ENCODE results near the gene SYNM. TPM values are rescaled to one million over a fixed set of nuclear protein-coding genes. Genes with fewer than 3 reads are reported as not detected.

Gene SYNM
- total RNA-seq, 1 experiment from 2014 or later = 1.9 TPM

DNA sequence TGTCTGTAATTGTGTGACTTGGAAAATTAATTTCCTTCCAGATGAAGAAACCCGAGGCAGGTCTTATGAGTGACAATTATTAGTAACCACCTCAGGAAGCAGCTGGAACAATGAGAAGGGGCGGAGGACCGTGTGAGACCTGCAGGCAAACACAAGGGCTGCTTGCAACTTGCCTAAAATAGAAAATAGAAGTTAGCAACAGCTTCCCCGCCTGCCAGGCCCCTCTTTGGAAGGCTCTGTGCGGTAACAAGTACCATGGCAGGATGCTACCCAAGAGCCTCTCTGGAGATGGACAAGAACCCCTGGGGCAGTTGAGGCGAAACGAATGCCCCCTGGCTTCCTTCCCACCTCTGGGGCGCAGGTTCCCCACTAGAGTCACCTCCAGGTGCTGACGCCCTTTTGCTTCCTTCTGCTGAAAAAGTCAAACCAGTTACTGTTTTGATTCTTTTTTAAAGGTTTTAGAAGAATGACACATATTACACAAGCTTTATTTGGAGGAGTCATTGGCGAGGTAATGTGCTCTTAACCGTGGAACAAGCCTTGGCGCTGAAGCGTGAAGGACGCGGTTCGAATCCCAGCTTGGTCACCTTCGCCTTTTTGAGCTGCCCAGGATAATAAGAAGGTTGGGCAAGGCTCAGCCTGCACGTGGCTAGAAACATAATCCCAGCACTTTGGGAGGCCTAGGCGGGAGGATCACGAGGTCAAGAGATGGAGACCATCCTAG lies 47.0 kb upstream of the SYNM start:
- no peaks in the 10 kb centered on the region for H3K79me2 ChIP-seq (ENCODE audit: insufficient read depth, low read length)
- peaks cover 4% of the 10 kb centered on the region for H3K23me2 ChIP-seq (ENCODE audit: insufficient read length, low read depth, low read length, poor library complexity, severe bottlenecking)
- peak overlapping the region; percentile 65 to 82 for H3K4me3 Mint-ChIP-seq
- H2BK15ac ChIP-seq (ENCODE audit: low read depth, low read length) = no peak overlapping the region
- H3K14ac ChIP-seq (ENCODE audit: insufficient read depth, low read length) = no peak overlapping the region
- H3K4me1 Mint-ChIP-seq = peaks cover 8 to 10% of the 10 kb centered on the region in 2 experiments
- H2BK120ac ChIP-seq (ENCODE audit: low read depth, low read length, poor library complexity, severe bottlenecking) = no peak overlapping the region
- H3K27me3 ChIP-seq (ENCODE audit: insufficient read depth, low read length) = no peaks in the 10 kb centered on the region
- no peak overlapping the region for H3K27ac Mint-ChIP-seq
- no peak overlapping the region for H3K23ac ChIP-seq (ENCODE audit: insufficient read length, low read depth, low read length)
- TF ChIP-seq, protein P1, sequence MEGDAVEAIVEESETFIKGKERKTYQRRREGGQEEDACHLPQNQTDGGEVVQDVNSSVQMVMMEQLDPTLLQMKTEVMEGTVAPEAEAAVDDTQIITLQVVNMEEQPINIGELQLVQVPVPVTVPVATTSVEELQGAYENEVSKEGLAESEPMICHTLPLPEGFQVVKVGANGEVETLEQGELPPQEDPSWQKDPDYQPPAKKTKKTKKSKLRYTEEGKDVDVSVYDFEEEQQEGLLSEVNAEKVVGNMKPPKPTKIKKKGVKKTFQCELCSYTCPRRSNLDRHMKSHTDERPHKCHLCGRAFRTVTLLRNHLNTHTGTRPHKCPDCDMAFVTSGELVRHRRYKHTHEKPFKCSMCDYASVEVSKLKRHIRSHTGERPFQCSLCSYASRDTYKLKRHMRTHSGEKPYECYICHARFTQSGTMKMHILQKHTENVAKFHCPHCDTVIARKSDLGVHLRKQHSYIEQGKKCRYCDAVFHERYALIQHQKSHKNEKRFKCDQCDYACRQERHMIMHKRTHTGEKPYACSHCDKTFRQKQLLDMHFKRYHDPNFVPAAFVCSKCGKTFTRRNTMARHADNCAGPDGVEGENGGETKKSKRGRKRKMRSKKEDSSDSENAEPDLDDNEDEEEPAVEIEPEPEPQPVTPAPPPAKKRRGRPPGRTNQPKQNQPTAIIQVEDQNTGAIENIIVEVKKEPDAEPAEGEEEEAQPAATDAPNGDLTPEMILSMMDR (conservative IDR thresholded peaks at IDR 0.05) = no peak
- H4K91ac ChIP-seq (ENCODE audit: insufficient read length, low read depth, low read length) = no peak overlapping the region
- no peaks in the 10 kb centered on the region for H3K9me3 ChIP-seq (ENCODE audit: control insufficient read depth, low read depth, low read length)
- H4K20me1 ChIP-seq (ENCODE audit: control insufficient read depth, insufficient read depth, insufficient read length) = no peaks in the 10 kb centered on the region
- H3K27me3 Mint-ChIP-seq (ENCODE audit: low read depth) = peaks cover 42% of the 10 kb centered on the region
- WGBS (ENCODE audit: extremely low coverage, insufficient read length, low lambda C conversion rate) = no CpG with 5 or more reads among the region's 20 CpGs
- H3K18ac ChIP-seq (ENCODE audit: insufficient read length, low read depth, low read length) = no peak overlapping the region
- H3K9me3 Mint-ChIP-seq = no peaks in the 10 kb centered on the region; a peak in 2 of 5 replicates
- H3K56ac ChIP-seq (ENCODE audit: insufficient read length, low read depth, low read length) = no peak overlapping the region
- no peaks in the 10 kb centered on the region; a peak in 1 of 7 replicates for H3K36me3 Mint-ChIP-seq (ENCODE audit: insufficient read depth in 1 of 3, low read depth in 3 of 3)
- no peak overlapping the region for H3T11ph ChIP-seq (ENCODE audit: low read length)
- H2BK5ac ChIP-seq (ENCODE audit: insufficient read length, low read length) = no peak overlapping the region
- H3K9ac ChIP-seq (ENCODE audit: extremely low read depth, insufficient read length, low read length) = no peak overlapping the region
- no peak overlapping the region for H2AK5ac ChIP-seq (ENCODE audit: insufficient read length, low read length)
- H2AFZ ChIP-seq (ENCODE audit: low read length) = no peak overlapping the region
- no peak overlapping the region for H2BK20ac ChIP-seq (ENCODE audit: low read depth, low read length, poor library complexity, severe bottlenecking)
- H4K8ac ChIP-seq (replicated peaks; ENCODE audit: insufficient read length, low read depth, low read length) = no peak overlapping the region
- no peak for DNase-seq
- H2BK12ac ChIP-seq (ENCODE audit: insufficient read length, low read depth, low read length) = no peak overlapping the region
- no peak overlapping the region for H3K4ac ChIP-seq (ENCODE audit: low read depth, low read length)
- H3K79me1 ChIP-seq (ENCODE audit: insufficient read depth, low read depth, low read length, poor library complexity, severe bottlenecking) = no peaks in the 10 kb centered on the region
- H3K4me1 ChIP-seq (ENCODE audit: insufficient read depth, low read length) = no peaks in the 10 kb centered on the region
- H4K5ac ChIP-seq (ENCODE audit: insufficient read length, low read depth, low read length) = no peak overlapping the region
- H3K27ac ChIP-seq (ENCODE audit: insufficient read length, low read depth, low read length) = no peak overlapping the region
- H3K4me2 ChIP-seq (ENCODE audit: insufficient read depth, insufficient read length, low read length) = no peak overlapping the region

Data from H9 (cell line).